Islet of Langerhans (tissue), 1 donor: ENCODE data around the gene B4GALNT1.
"Not testable (repeated sequence)": the region's sequence is repeated elsewhere in the genome, so short reads cannot be mapped to it uniquely, and the experiment has no call there.

Experiments used
- FAIRE-seq: peaks from one replicate; lab custom pipeline; 2011; peaks lifted over from hg19 to GRCh38; lab: Jason Lieb, UNC

Gene B4GALNT1

DNA sequence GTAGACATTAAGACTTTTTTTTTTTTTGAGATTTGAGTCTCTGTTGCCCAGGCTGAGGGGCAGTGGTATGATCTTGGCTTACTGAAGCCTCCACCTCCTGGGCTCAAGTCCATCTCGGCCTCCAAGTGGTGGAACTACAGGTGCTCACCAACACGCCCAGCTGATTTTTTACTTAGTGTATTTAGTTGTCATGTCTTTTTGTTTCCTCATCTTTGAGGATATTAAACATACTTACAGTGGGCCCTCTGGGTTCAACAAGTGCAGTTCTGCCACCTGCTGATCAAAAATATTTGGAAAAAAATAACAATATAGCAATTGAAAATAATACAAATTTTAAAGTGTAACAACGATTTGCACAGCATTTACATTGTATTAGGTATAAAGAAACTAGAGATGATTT, 4.4 kb upstream of the B4GALNT1 start:
- no peak for FAIRE-seq

DNA sequence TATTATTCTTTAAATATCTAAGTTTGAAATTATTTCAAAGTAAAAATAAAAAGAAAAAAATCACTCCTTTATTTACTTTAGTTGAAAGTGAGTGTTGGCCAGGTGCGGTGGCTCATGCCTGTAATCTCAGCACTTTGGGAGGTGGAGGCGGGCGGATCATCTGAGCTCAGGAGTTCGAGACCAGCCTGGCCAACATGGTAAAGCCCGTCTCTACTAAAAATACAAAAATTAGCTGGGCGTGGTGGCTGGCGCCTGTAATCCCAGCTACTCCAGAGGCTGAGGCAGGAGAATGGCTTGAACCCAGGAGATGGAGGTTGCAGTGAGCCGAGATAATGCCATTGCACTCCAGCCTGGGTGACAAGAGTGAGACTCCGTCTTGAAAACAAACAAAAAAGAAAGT, 3.7 kb upstream of the B4GALNT1 start:
- not testable (repeated sequence) for FAIRE-seq

DNA sequence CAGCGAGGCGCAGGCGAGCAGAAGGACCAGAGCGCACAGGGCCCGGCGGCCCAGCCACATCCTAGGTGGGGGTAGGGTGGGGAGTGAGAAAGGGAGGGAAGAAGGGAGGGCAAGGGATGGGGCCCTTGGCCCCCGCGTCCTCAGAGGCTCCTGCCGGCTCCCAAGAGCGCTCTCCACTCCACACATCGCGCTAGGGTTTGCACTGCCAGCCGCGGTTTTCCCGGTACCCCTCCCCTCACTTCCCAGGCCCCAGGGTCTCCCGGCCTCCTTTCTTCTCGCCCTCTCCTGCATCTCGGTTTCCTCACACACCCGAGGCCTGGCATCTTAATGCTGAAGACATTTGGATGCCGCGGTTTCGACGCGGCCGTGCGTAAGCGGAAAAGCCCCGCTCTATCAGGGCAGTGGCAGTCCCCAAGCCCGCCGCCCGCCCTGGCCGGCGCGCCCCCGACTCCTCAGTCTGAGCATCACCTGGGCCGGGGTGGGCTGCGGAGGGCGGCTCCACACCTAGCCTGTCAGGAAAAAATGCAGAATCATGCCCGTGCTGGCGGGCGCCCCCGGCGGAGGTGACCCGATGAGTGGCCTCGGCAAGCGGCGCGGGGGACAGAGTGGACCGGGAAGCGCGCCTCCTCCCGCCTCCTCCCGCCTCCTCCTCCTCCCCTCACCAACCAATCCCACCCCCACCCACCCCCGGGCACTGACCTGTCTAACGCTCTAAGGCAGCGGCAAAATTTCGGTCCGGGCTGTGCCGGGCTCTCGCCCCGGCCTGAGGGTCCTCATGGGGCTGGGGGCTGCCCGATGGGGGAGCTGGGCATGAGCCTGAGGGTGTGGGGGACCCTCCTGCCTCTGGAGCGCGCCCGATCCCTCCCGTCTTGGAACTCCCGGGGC, 686 bp downstream of the B4GALNT1 start:
- FAIRE-seq, result no peak

DNA sequence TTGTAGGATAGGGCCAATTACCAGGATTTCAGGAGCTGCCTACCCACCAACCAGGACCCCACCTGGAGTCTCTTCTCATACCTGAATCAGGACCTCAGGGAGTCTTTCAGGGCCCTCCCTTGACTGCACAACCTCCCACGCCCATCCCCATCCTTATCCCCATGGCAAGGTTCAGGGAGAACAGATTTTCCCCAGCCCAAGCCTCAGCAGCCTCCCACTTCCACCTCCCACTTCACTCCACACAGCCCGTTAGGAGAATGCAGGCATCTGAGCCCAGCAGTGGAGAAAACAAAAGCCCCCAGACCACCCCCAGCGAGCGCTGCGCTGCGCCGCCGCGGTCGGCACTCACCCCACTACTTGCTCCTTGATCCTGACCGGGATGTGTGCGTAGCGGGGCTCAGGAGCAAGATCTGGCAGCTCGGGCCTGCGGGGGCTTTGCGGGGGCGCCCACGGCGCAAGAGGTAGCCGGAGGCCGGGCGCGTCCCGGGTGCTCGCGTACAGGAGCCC, 1.4 kb downstream of the B4GALNT1 start:
- no peak for FAIRE-seq

DNA sequence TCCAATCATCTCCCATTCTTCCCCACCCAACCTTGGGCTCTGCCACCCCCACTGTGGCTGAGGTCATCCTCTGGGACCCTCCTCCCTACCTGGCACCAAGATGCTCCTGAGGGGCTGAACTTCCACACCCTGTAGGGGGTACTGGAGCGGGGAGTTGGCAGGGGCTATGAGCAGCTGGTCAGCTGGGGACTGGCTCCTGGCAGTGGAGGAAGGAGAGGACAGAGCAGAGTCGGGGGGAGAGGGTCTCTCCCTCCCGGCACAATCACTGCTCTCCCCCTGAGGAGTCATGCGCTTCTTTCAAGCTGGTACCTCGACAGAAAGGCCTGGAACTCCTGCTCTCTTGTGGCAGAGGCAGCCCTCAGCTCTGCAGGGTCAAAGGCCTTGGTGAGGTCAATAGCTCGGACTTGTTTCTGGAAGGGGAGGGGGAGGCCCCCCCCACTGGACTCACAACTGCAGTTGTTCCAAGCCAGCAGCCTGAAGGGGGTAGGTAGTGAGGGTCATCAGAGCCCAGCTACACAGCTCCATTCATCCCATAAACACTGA, 2.0 kb downstream of the B4GALNT1 start:
- FAIRE-seq, result no peak

DNA sequence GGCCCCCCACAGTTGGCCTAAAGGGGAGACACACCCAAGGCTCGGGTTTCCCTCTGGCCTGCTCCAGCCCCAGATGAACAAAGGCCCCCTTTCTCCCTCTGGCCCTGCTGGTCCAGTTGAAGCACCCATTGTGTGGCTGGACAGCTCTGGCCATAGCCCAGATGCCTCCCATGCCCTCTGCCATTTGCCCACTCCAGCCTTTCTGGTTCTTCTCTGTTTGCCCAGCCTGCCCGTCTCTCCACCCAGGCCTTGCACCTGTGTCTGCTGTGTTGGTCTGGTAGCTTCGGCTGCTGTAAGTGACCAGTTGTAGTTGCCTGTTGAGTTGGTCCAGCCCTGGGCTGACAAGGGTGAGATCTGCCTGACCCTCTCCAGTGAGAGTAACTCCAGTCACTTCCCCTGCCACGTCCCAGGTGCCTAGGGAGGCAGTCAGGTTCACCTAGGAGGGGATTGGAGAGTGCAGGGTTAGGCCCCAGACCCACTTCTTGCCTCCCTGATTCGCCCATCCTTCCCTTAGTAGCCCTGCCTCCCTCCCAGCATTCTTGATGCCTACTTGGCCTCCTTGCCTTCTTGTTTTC, 3.0 kb downstream of the B4GALNT1 start:
- FAIRE-seq, result no peak

DNA sequence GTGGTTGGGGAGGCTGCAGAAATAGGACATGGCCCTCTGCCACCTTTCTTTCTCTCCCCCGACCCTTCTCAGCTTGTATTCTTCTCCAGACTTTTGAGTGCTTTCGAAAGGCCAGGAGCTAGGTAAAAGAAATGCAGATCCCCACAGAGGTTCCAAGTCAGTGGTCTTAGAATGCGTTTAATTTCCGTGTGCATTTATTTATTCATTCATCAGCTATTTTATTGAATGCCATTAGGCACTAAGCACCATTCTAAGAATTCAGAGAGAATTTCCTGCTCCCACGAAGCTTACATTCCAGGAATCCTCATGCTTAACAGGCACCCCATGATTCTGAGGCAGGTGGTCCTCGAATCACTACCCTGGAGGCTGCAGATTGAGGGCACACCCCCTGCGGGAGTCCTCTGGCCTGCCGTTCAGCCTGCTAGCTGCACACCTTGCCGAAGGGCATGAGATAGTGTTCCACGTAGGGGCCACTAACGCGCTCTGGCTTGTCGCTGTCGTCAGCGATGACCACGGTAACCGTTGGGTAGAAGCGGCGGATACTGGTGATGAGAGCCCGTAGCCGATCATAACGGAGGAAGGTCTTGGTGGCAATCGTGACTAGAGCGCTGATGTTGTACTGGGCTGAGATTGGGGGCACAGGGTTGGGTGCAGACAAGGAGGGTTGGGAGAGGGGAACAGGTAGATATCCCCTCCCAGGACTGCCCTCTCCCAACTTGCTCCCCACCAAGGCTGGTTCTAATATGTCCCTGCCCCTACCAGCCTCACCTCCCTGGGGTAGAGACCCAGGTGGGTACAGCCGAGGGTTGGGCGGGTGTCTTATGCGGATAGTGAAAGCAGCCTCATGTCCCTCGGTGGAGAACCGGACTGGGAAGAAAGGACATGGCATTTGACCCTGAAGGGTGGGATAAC, 4.5 kb downstream of the B4GALNT1 start:
- FAIRE-seq, result no peak

DNA sequence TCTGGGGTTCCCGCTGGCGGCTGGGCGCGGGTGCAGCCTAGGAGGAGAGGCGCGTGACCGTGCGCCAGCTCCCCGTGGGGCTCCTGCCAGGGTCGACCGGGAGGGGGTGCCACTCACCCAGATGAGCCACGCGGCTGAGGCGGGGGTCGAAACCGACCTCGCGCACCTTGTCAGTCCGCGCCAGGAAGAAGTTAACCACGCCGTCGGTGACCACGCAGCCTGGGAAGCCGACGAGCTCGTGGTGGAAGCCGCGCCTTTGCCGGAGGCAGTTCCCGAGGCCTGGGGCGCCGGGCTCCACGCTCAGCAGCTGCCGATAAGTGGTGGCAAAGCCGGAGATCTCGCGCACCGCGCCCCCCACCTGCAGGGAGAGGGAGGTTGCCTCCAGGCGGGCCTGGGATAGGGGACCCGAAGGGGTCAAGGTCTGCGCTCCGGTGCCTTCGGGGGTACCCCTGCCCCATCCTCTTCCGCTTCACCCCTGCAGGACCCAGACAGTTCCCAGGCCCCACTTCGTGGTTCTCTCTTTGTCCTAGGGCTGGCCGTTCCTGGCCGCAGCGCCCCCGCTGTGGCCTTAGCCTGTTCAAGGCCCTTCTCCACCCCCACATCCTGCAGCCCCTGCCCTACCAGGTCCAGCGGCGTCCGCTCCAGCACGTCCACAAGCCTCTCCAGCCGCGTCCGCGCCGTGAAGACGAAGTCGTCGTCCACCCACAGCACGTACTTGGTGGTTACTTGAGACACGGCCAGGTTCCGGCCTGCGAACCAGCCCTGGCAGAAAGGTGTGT, 5.3 kb downstream of the B4GALNT1 start:
- FAIRE-seq, result no peak

DNA sequence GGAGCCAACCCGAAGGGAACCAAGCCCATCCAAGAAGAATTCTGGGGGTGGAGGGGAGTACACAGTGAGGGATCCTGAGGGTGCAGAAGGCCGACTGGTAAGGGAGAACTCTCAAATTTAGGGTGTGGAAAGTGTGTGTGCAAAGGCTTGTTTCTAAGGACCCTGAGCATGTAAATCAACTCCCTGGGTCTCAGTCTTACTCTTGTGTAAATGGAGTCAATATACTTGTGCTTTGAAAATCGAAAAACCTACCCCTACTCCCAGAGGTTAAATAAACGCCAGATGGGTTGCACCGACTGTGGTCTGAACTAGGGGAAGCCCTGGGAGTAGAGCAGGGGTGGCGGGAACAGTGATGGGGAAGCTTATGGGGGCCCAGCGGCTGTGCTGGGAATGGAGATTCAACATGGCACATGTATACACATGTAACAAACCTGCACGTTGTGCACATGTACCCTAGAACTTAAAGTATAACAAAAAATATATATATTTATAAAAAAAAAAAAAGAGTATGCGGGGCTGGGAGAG, 6.0 kb downstream of the B4GALNT1 start:
- no peak for FAIRE-seq

DNA sequence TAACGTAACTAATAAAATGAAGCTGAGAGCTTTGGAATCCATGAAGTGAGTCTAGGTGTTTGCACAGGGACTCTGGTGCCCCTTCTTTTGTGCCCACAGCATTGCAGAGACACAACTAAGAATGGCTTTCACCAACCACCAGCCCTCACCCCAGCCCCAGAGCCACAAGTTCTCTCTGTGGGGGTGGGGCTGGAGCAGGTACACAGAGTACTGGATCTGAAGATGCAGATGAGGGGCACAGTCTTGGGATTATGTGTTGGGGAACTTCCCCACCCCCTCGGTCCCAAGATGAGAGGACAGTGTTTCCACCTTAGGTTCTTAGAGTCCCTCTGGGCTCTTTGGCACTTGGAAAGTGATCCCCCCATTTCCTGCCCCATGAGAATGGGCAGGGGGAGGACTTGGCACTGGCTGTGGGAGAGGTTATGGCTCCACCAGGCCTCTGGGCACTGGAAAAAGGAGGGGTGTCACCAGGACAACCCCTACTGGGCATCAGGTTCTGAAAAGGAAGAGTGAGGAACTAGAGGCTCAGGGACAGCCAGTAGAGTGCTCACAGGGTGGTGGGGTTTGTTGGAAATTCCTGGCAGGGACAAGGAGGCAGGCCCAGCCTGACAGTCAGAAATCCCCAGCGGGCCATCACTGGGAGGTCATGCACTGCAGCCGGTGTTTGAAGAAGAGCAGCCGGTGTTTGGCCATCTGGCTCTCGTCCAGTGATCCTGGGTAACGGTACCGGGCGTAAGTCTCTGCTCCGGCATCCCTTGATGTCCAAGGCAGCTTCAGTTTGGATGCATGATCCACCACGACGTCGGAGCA, 6.7 kb downstream of the B4GALNT1 start:
- no peak for FAIRE-seq

DNA sequence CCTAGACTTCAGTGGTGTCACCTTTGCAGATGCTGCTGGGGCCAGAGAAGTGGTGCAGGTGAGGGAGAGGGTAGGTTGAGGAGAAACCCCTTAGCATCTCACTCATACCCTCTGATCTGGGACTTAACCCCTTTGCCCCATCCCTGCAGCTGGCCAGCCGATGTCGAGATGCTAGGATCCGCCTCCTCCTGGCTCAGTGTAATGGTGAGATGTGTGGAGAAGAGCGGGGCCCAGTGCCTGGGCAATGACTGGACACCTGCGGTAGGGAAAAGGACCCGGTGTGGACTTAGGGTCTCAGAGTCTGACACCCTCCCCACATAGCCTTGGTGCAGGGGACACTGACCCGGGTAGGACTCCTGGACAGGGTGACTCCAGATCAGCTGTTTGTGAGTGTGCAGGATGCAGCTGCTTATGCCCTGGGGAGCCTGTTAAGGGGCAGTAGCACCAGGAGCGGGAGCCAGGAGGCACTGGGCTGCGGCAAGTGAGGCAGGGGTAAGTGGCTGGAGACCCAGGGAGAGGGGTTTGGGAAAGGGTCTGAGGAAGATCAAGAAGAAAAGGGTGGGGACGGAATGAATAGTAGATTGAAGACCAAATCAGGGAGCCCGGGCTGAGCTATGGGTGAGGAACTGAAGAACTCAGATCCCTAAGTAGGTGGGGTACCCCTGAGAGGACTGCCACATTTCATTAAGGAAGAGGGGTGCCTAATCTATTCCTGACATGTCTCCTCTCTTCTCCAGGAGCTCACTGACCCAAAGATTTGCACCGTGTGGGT, 7.6 kb downstream of the B4GALNT1 start:
- FAIRE-seq, result no peak

DNA sequence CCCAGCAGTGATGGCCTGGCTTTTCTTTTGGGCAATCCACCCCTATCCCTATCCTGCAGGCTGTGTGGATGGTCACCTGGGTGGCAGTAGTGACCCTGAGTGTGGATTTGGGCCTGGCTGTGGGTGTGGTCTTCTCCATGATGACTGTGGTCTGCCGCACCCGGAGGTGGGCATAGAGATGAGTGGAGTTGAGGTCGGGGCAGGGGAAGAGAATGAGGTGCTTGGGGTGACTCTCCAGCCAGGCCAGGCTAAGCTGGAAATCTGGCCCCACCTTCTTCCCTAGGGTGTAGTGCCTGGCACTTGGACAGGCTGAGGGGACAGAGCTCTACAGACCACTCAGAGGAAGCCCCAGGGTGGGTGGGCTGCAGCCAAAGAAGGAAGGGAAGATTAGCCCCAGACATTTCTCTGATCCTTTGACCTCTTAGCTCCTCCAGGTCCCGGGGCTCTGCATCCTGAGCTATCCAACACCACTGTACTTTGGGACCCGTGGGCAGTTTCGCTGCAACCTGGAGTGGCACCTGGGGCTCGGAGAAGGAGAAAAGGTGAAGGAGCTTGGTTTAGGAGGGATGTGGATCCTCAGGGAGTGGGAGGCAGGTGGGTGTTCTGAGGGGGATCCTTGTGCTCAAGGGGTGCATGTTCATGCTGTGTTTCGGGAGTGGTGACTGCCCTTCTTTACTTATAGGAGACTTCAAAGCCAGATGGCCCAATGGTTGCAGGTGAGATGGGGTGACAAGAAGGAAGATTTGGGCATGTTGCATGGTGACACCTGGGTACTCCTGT, 8.4 kb downstream of the B4GALNT1 start:
- FAIRE-seq, result no peak

DNA sequence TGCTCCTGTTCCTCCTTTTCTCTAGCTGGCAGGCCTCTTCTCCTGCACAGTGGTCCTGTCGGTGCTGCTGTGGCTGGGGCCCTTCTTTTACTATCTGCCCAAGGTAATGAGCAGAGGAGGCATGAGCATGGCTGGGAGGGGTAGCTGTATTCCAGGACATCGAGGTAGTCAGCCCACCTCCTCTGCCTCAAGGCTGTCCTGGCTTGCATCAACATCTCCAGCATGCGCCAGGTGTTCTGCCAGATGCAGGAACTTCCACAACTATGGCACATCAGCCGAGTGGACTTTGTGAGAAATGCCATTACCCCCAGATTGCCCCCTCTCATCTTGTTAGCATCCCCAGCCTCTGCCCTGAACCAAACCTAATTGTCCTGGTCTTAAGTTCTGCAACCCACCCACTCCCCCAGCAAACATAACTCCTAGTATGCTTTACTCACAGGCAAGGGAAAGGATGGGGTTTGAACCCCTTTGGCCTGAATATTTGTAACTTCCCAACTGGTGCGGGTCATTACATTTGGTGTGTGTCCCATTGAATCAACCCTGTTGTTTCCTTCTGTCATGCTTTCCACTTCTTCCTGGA, 9.1 kb downstream of the B4GALNT1 start:
- FAIRE-seq, result no peak

DNA sequence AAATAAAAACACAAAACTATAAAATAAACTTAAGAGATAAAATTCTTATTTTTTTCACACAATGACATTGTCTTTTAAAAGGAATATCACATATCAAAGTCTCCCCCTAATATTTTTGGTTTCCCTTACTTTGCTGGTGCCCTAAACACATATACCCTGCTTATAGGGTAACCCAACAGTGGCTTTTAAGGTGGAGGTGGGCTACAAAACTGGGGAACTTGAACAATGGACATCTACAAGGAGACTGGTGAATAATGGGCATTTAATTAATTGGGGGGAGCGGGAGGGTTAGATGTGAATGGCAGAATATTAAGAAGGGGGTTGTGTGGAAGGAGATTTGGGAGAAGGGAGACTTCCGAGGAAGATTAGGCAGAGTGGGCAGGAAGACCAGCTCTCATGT, 9.6 kb downstream of the B4GALNT1 start:
- no peak for FAIRE-seq

DNA sequence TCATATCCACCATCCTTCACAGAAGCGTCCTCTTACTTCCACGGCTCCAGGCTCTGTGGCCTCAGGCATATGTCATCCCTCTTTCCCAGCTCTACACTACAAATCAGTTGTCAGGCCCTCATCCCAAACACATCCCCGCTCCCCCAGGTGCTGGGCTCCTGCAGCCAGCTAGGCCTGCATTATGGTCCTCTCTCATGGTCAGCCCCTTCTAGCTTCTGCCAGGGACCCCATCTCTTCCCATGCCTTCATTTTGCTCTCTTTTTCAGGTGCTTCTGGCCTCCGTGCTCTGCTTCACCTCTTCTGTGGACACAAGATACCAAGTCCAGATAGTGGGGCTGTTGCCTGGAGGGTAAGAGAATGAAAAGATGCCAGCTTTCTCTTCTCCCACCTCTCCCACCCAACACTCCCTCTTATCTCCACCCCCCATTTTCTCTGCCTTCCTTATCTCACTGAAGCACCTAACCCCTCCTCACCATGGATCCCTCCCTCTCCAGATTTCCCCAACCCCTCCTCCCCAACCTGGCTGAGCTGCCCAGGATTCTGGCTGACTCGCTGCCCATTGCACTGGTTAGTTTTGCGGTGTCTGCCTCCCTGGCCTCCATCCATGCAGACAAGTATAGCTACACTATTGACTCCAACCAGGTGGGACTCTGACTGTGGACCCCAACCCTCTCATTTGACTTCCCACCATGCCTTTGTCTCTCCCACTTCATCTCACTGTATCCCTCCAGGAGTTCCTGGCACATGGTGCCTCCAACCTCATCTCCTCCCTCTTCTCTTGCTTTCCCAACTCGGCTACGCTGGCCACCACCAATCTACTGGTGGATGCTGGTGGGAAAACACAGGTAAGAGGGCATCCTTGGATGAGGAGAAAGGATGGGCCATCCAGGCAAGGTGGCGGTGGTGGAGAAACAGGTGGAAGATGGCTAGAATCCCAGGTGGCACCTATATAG, 10.4 kb downstream of the B4GALNT1 start:
- no peak for FAIRE-seq

DNA sequence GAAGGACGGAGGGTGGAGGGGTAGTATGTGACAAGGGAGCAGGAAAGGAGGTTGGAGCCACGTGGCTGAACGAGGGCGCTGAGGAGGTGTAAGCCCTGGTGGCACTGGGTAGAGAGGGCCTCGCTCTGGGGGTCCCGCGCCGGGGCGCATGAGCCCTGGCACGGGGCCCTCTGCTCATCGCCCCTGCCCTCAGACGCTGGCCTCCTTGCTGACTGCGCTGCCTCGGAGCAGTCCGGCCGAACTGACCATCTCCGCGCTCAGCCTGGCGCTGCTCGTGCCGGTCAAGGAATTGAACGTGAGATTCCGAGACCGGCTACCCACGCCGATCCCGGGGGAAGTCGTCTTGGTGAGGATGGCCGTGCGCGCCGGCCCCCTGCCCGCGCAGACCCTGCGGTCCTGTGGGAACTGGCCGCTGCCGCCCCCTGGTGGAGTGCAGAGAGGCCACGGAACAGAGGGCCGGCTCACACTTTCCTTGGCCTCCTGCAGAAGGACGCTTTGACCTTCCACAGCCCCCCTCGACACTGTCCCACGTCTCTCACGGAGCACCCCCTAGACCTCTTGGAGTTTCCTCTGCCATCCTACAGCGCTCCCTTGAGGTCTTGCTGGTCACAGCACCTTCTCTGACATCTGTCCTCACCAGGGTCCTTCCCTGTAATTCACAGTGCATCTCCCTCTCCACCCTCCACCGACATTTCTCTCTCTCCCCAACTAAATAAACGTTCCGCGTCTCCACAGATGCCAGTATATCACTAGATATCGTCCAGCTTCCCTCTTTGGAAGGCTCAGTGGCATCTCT, 11.3 kb downstream of the B4GALNT1 start:
- FAIRE-seq, result no peak
